PFSK-1 (cell line): ENCODE measurements around the gene ZNF518A.

Source experiments
- FOXP2 ChIP-seq: optimal IDR thresholded peaks from 2 replicates; pipeline ENCODE3; 2011; ENCODE audit warnings: borderline replicate concordance, control low read depth, inconsistent platforms; ENCODE audit not compliant: insufficient read depth; ENCODE audit errors: extremely low read length, extremely low read depth
- POLR2AphosphoS5 ChIP-seq: IDR thresholded peaks from 2 replicates; pipeline ENCODE4 v1.6.1; 2012; ENCODE audit warnings: low read depth, mild to moderate bottlenecking, control low read depth, low read length, moderate library complexity
- REST ChIP-seq, 2 experiments: IDR thresholded peaks; 2 replicates each; pipeline versions ENCODE4 v1.6.1 to v1.8.0; 2011 to 2012; ENCODE audit warnings: low read depth in 2 of 2, low read length in 2 of 2, control low read depth in 1 of 2, inconsistent platforms in 1 of 2, mild to moderate bottlenecking in 1 of 2, moderate library complexity in 1 of 2; ENCODE audit not compliant: insufficient read depth in 1 of 2
- SIN3A ChIP-seq: IDR thresholded peaks from 2 replicates; pipeline ENCODE4 v1.6.1; 2012; ENCODE audit warnings: mild to moderate bottlenecking, low read length, moderate library complexity, borderline replicate concordance; ENCODE audit not compliant: insufficient read depth
- TAF1 ChIP-seq: IDR thresholded peaks from 2 replicates; pipeline ENCODE4 v1.6.1; 2012; ENCODE audit warnings: low read length, control low read depth, borderline replicate concordance; ENCODE audit not compliant: insufficient read depth

ZNF518A gene

GRCh38 chr10:96089670-96090462 lies 40.2 kb upstream of the ZNF518A start:
- peak; percentile 80 for TF ChIP-seq TAF1
- 0 out of 4 replicates have a peak, but pooled peaks of 1 of the 2 experiments have one; percentile 48 for TF ChIP-seq REST (IDR thresholded peaks at IDR 0.05; ENCODE audit: insufficient read depth in 1 of 2, low read depth in 2 of 2, low read length in 2 of 2)
- peak; percentile 86 for TF ChIP-seq POLR2AphosphoS5
- no peak for TF ChIP-seq SIN3A
- TF ChIP-seq FOXP2 = peak; percentile 66

- TF ChIP-seq POLR2AphosphoS5 (no peak), SIN3A (no peak), REST (IDR thresholded peaks at IDR 0.05; ENCODE audit: insufficient read depth in 1 of 2, low read depth in 2 of 2, low read length in 2 of 2) (no peak), TAF1 (no peak), FOXP2 (no peak)
These were observed 39.7 kb upstream of the ZNF518A start for GRCh38 chr10:96090463-96090800.

GRCh38 chr10:96092999-96093767 lies 36.9 kb upstream of the ZNF518A start:
- TF ChIP-seq FOXP2 (no peak), POLR2AphosphoS5 (no peak), TAF1 (no peak), SIN3A (no peak), REST (IDR thresholded peaks at IDR 0.05; ENCODE audit: insufficient read depth in 1 of 2, low read depth in 2 of 2, low read length in 2 of 2) (no peak)

- no peak for TF ChIP-seq SIN3A
- TF ChIP-seq FOXP2 = no peak
- no peak for TF ChIP-seq TAF1
- TF ChIP-seq POLR2AphosphoS5 = no peak
- TF ChIP-seq REST (IDR thresholded peaks at IDR 0.05; ENCODE audit: insufficient read depth in 1 of 2, low read depth in 2 of 2, low read length in 2 of 2) = no peak
These were observed 36.1 kb upstream of the ZNF518A start for GRCh38 chr10:96093948-96094347.
